Endometrial microvascular endothelial cells (primary cell): ENCODE measurements around the gene CCDC73. TPM values are rescaled to one million over a fixed set of nuclear protein-coding genes. Genes with fewer than 3 reads are reported as not detected.
"Not testable (repeated sequence)": the region's sequence is repeated elsewhere in the genome, so short reads cannot be mapped to it uniquely, and the experiment has no call there.

Source experiments
- in situ Hi-C: cut with HindIII; loops from 2 replicates; pipeline ENCODE4 v1.10.0; 2017; ENCODE audit warnings: low sequenced_read_pairs, low pct_unique_long_range_greater_than_20kb; ENCODE audit errors: inconsistent ontology term
- total RNA-seq: library from RNA; depleted of rRNA; stranded (reverse); fragments of >200 nt; gene quantifications from one replicate; pipeline ENCODE4 v1.2.3, GENCODE V29; 2015; ENCODE audit errors: inconsistent ontology term

Gene CCDC73
- total RNA-seq, 1 donor from 2014 or later = not detected

- in situ Hi-C loops = no loop called here
These were observed 71.1 kb downstream of the CCDC73 start for GRCh38 chr11:32723332-32723731.

GRCh38 chr11:32722255-32722654, 72.2 kb downstream of the CCDC73 start:
- in situ Hi-C loops = no loop called here

GRCh38 chr11:32713496-32713895, 81.0 kb downstream of the CCDC73 start:
- in situ Hi-C loops = no loop called here

GRCh38 chr11:32708978-32709377, 85.5 kb downstream of the CCDC73 start:
- in situ Hi-C loops = not testable (repeated sequence)

GRCh38 chr11:32706985-32707741, 87.3 kb downstream of the CCDC73 start:
- in situ Hi-C loops = no loop called here

GRCh38 chr11:32705309-32706033, 89.0 kb downstream of the CCDC73 start:
- in situ Hi-C loops = no loop called here

GRCh38 chr11:32704775-32705174, 89.7 kb downstream of the CCDC73 start:
- in situ Hi-C loops = no loop called here

GRCh38 chr11:32704261-32704660, 90.2 kb downstream of the CCDC73 start:
- in situ Hi-C loops = no loop called here

- in situ Hi-C loops = no loop called here
These were observed 92.8 kb downstream of the CCDC73 start for GRCh38 chr11:32701616-32702015.

GRCh38 chr11:32698579-32698978, 95.9 kb downstream of the CCDC73 start:
- in situ Hi-C loops = no loop called here

GRCh38 chr11:32671051-32671450, 123.4 kb downstream of the CCDC73 start:
- in situ Hi-C loops = no loop called here

- in situ Hi-C loops = no loop called here
These were observed 134.8 kb downstream of the CCDC73 start for GRCh38 chr11:32659672-32660071.

- in situ Hi-C loops = no loop called here
These were observed 135.6 kb downstream of the CCDC73 start for GRCh38 chr11:32658639-32659406.

GRCh38 chr11:32643526-32643925, 150.9 kb downstream of the CCDC73 start:
- in situ Hi-C loops = no loop called here

GRCh38 chr11:32641361-32641760, 153.1 kb downstream of the CCDC73 start:
- in situ Hi-C loops = no loop called here

GRCh38 chr11:32635819-32636218, 158.6 kb downstream of the CCDC73 start:
- in situ Hi-C loops = no loop called here

- in situ Hi-C loops = no loop called here
These were observed 163.6 kb downstream of the CCDC73 start for GRCh38 chr11:32630844-32631243.

GRCh38 chr11:32616903-32617302, 177.6 kb downstream of the CCDC73 start:
- in situ Hi-C loops = no loop called here

GRCh38 chr11:32615422-32615821, 179.0 kb downstream of the CCDC73 start:
- in situ Hi-C loops = no loop called here
